ENCODE measurements around the gene DNAH1. TPM values are rescaled to one million over a fixed set of nuclear protein-coding genes. Genes with fewer than 3 reads are reported as not detected.
"Not testable (repeated sequence)": the region's sequence is repeated elsewhere in the genome, so short reads cannot be mapped to it uniquely, and the experiment has no call there.

DNAH1 gene
- total RNA-seq, 1 donor from 2014 or later = 11.2 TPM

DNA sequence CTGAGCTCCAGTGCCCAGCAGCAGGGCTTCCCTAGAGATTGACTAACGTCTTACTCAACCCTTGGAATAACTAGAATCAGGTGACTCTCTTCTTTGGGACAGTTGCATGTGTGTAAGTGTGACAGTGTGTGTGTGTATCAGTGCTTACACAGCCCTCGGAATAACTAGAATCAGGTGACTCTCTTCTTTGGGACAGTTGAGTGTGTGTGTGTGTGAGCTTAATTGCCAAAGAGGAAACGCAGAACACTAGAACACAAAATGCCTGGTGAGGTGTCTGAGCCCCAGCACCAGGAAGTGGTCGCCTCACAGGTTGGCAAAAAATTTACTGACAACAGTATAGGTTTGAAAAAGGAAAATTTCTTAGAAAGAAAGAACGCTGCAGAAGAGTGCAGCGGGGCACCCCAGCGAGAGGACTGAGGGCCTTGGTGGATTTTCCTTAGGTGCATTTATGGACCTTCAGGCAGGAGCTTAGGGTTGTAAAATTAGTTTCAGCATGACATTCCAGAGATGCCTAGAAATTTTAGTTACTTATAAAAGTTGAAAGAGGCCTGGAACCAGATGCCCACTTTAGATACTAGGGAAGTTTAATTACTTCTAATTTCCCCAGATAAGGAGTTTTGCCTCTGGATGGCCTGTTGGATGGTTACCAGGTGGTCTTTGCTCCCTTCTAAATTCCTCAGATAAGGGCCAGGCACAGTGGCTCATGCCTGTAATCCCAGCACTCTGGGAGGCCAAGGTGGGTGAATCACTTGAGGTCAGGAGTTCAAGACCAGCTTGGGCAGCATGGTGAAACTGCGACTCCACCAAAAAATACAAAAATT is 33.9 kb upstream of the DNAH1 start:
- peak overlapping the region; percentile 25 for H3K27ac ChIP-seq

DNA sequence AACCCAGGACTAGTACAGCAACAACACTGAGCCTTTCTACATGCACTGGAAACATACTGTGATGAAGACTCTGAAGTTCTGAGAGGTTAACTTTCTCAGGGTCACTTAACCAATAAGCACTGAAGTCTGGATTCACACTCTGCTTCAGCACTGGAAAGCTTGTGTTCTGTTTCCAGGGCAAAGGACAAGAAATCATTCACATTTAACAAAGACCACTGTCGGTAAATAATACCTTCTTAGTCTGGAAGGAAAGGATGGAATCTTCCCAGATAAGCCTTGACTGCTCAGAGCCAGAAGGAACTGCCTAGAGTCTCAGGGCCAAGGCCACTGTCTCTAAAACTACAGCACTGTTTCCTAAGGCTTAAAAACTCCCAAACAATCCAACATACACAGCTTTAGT is 32.8 kb upstream of the DNAH1 start:
- no peaks in the 10 kb centered on the region for H3K9me3 ChIP-seq
- DNase-seq (no peak), ATAC-seq (no peak)
- no peak overlapping the region for H3K4me3 ChIP-seq
- no peaks in the 10 kb centered on the region for H3K36me3 ChIP-seq
- H3K27me3 ChIP-seq = no peaks in the 10 kb centered on the region
- intact Hi-C loops (cut with DNase I) = no loop called here
- H3K27ac ChIP-seq = no peak overlapping the region
- TF ChIP-seq, protein P1, sequence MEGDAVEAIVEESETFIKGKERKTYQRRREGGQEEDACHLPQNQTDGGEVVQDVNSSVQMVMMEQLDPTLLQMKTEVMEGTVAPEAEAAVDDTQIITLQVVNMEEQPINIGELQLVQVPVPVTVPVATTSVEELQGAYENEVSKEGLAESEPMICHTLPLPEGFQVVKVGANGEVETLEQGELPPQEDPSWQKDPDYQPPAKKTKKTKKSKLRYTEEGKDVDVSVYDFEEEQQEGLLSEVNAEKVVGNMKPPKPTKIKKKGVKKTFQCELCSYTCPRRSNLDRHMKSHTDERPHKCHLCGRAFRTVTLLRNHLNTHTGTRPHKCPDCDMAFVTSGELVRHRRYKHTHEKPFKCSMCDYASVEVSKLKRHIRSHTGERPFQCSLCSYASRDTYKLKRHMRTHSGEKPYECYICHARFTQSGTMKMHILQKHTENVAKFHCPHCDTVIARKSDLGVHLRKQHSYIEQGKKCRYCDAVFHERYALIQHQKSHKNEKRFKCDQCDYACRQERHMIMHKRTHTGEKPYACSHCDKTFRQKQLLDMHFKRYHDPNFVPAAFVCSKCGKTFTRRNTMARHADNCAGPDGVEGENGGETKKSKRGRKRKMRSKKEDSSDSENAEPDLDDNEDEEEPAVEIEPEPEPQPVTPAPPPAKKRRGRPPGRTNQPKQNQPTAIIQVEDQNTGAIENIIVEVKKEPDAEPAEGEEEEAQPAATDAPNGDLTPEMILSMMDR (IDR thresholded peaks at IDR 0.05) = no peak
- H3K4me1 ChIP-seq = peaks cover 17% of the 10 kb centered on the region

More for the DNA sequence above, 33.9 kb upstream of the DNAH1 start:
- no peaks in the 10 kb centered on the region for H3K9me3 ChIP-seq
- H3K4me1 ChIP-seq = peaks cover 17% of the 10 kb centered on the region
- DNase-seq (peak; percentile 12), ATAC-seq (no peak)
- H3K4me3 ChIP-seq = no peak overlapping the region
- H3K27me3 ChIP-seq = no peaks in the 10 kb centered on the region
- TF ChIP-seq, protein P1 (IDR thresholded peaks at IDR 0.05) = no peak
- intact Hi-C loops (cut with DNase I) = no loop called here
- no peaks in the 10 kb centered on the region for H3K36me3 ChIP-seq

DNA sequence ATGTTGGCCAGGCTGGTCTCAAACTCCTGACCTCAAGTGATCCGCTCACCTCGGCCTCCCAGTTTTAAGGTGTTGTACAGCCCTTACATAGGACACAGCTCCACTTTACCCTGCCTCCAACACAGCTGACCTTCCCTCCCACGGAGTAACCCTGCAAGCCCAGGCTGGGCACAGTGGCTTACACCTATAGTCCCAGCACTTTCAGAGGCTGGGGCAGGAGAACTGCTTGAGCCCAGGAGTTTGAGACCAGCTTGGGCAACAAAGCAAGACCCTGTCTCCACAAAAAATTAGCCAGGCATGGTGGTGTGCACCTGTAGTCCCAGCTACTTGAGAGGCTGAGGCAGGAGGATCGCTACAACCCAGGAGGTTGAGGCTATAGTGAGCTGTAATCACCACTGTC is 32.1 kb upstream of the DNAH1 start:
- H3K27ac ChIP-seq; H3K27me3 ChIP-seq; H3K36me3 ChIP-seq; H3K4me3 ChIP-seq; ATAC-seq; intact Hi-C loops (cut with DNase I); H3K9me3 ChIP-seq: not testable (repeated sequence)
- DNase-seq = peak; percentile 33
- H3K4me1 ChIP-seq = peaks cover 24% of the 10 kb centered on the region

DNA sequence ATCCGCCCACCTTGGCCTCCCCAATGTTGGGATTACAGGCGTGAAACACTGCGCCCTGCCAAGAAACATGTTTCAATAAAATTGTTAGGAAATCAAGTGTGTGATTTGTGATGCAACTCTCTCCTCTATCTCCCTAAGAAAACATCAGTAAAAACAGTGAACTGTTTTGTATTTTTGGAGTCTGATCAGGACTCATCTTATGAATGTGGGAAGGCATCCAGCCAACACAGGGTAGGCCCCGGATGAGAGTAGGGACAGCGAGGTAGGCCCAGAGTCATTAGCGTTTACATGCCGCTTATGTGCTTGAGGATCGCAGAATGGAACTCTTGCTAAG is 29.4 kb upstream of the DNAH1 start:
- no peaks in the 10 kb centered on the region for H3K9me3 ChIP-seq
- DNase-seq = peak; percentile 60
- H3K36me3 ChIP-seq = peaks cover 12% of the 10 kb centered on the region
- H3K4me3 ChIP-seq = peak overlapping the region; percentile 93
- intact Hi-C loops (cut with DNase I) = no loop called here
- peaks cover 16% of the 10 kb centered on the region for H3K4me1 ChIP-seq
- TF ChIP-seq, protein P1 (IDR thresholded peaks at IDR 0.05) = no peak
- H3K27ac ChIP-seq = peak overlapping the region; percentile 100
- no peak for ATAC-seq
- no peaks in the 10 kb centered on the region for H3K27me3 ChIP-seq

DNA sequence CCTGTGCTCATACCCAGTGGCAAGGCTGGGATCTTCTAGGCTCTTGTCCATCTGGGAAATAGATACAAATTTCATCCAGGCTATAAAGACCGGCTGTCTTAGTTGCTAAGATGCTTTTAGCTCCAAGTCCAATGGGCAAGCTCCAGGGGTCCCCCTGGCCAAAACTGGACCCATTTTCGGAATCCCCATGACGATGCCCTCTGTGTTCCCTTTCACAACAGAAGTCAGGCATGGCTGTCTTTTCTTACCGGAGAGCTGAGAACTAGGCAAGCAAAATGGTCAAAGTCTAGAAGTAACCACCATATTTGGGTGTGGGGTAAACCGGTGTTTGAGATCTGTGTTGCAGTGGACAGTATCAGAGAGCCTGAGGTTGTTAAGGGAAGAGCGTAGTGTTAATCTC is 27.4 kb upstream of the DNAH1 start:
- peaks cover 14% of the 10 kb centered on the region for H3K4me1 ChIP-seq

DNA sequence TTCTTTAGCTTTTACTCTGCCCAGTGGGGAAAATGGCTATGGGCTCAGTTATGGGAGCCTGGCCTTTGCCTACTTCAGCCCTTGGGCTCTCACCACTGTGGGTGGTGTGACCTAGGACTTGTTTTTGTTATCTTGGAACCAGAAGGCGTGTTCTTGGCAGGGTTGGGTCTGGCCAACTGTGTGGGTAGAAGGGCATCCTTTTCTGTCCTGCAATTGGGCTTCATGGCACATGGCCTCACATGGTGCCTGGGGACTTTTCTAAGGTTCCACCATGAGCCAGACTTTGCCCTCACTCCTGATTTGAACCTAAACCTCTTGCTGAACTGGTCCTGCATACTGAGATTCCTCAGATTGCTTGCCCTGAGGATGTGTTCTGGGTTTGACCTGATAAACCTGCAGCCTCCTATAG is 26.8 kb upstream of the DNAH1 start:
- TF ChIP-seq, protein P1 (IDR thresholded peaks at IDR 0.05) = no peak
- no peaks in the 10 kb centered on the region for H3K27me3 ChIP-seq
- H3K9me3 ChIP-seq = no peaks in the 10 kb centered on the region
- DNase-seq (peak; percentile 36), ATAC-seq (no peak)
- intact Hi-C loops (cut with DNase I) = no loop called here
- peaks cover 24% of the 10 kb centered on the region for H3K36me3 ChIP-seq
- H3K4me1 ChIP-seq = peaks cover 14% of the 10 kb centered on the region
- H3K27ac ChIP-seq = no peak overlapping the region
- H3K4me3 ChIP-seq = no peak overlapping the region

More for the DNA sequence above, 27.4 kb upstream of the DNAH1 start:
- Histone ChIP-seq H3K9me3 (no peaks in the 10 kb centered on the region), H3K27me3 (no peaks in the 10 kb centered on the region), H3K27ac (peak overlapping the region; percentile 100), H3K4me3 (peak overlapping the region; percentile 93), H3K36me3 (peaks cover 24% of the 10 kb centered on the region)
- ATAC-seq (no peak), DNase-seq (no peak)
- intact Hi-C loops (cut with DNase I) = no loop called here
- TF ChIP-seq, protein P1 (IDR thresholded peaks at IDR 0.05) = no peak
